Testis (tissue), 3 donors: ENCODE measurements around the gene MACROD2. TPM values are rescaled to one million over a fixed set of nuclear protein-coding genes. Genes with fewer than 3 reads are reported as not detected.

ENCODE experiments used
- DNase-seq: peaks from one replicate; pipeline ENCODE4 v3.0.0-alpha.2; 2019
- H3K27ac ChIP-seq, 2 donors: fragments of 200-600 bp; sonication (generic); one replicate each; pipeline ENCODE4 v1.5.1; 2019
- H3K27me3 ChIP-seq: fragments of 200-600 bp; sonication (generic); one replicate; pipeline ENCODE4 v1.5.1; 2019
- H3K36me3 ChIP-seq: fragments of 200-600 bp; sonication (generic); one replicate; pipeline ENCODE4 v1.5.1; 2017; ENCODE audit warnings: low read depth; ENCODE audit errors: missing control alignments
- H3K4me1 ChIP-seq: fragments of 200-600 bp; sonication (generic); one replicate; pipeline ENCODE4 v1.5.1; 2019
- H3K4me3 ChIP-seq, 2 donors: fragments of 200-600 bp; sonication (generic); one replicate each; pipeline ENCODE4 v1.5.1; 2017 to 2019
- H3K9me3 ChIP-seq: fragments of 200-600 bp; sonication (generic); one replicate; pipeline ENCODE4 v1.5.1; 2017
- CTCF ChIP-seq, 3 experiments: fragments of 450-650 bp in 2 of 3; fragments of 200-600 bp in 1 of 3; sonication (generic) in 1 of 3; IDR thresholded peaks; one replicate each; pipeline ENCODE4 v1.5.1; 2016 to 2019; ENCODE audit warnings: antibody characterized with exemption in 3 of 3, mild to moderate bottlenecking in 2 of 3, moderate library complexity in 1 of 3
- POLR2A ChIP-seq: fragments of 450-650 bp; IDR thresholded peaks from one replicate; pipeline ENCODE4 v1.6.1; 2017; ENCODE audit warnings: antibody characterized with exemption, mild to moderate bottlenecking, moderate library complexity
- WGBS, 2 donors: methylation state at CpG; one replicate each; pipeline ENCODE4 v1.1.5; 2018; 5-methylcytosine and 5-hydroxymethylcytosine counted together
- intact Hi-C: fragments of 100-400 bp; cut with DNase I; formaldehyde crosslinking; loops from one replicate; pipeline ENCODE4 v1.15.1; 2023; ENCODE audit warnings: low total_unique reads
- polyA plus RNA-seq: library from polyadenylated mRNA; stranded (reverse); fragments of 350-450 nt; fragmentation: Illumina TruSeq; extraction: RNeasy Lipid Tissue Mini Kit (QIAGEN cat#74804); gene quantifications from one replicate; pipeline ENCODE4 v1.2.3, GENCODE V29; 2014; ENCODE audit warnings: low read depth, low replicate concordance; ENCODE audit not compliant: insufficient read depth
- total RNA-seq, 2 donors: library from RNA; depleted of rRNA; stranded (reverse); fragments of >200 nt; gene quantifications; one replicate each; pipeline ENCODE4 v1.2.3, GENCODE V29; 2016

MACROD2 gene
- total and polyA plus RNA-seq, 3 donors from 2014 or later = 12.6 to 20.6 (median 16.8) TPM

- no peaks in the 10 kb centered on the region for H3K36me3 ChIP-seq
- TF ChIP-seq POLR2A (no peak), CTCF (IDR thresholded peaks at IDR 0.05) (no peak)
- no peaks in the 10 kb centered on the region for H3K9me3 ChIP-seq
- WGBS, 2 donors = 90 to 100% methylated on average over 1 of the region's 1 CpG
- intact Hi-C loops = no loop called here
- no peak overlapping the region for H3K27ac ChIP-seq
- no peaks in the 10 kb centered on the region for H3K27me3 ChIP-seq
- no peaks in the 10 kb centered on the region for H3K4me1 ChIP-seq
- DNase-seq = no peak
- H3K4me3 ChIP-seq = no peak overlapping the region
Measured at GRCh38 chr20:15922556-15922955, 1927.2 kb downstream of the MACROD2 start.

DNA sequence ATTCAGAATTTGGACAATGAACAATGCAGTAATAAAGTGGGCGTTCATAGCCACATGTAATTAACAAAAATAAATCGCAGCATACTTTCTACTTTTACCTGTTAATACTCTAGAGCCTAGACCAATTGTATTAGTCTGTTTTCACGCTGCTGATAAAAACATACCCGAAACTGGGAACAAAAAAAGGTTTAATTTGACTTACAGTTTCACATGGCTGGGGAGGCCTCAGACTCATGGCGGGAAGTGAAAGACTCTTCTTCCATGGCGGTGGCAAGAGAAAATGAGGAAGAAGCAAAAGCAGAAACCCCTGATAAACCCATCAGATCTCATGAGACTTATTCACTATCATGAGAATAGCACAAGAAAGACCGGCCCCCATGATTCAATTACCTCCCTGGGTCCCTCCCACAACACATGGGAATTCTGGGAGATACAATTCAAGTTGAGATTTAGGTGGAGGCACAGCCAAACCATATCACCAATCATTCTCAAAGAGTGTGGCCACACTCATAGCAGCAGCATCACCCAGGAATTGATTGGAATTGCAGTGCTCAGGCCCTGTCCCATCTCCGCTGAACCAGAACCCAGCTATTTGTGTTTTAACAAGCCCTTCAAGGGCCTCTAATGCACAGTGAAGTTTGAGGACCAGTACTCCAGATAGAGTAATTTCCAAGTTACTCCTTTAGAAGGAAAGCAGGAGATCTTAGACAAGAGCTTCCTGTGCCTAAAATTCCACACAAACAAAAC, 1927.9 kb downstream of the MACROD2 start:
- H3K27me3 ChIP-seq = no peaks in the 10 kb centered on the region
- H3K9me3 ChIP-seq = no peaks in the 10 kb centered on the region
- TF ChIP-seq CTCF (IDR thresholded peaks at IDR 0.05) (no peak), POLR2A (no peak)
- H3K36me3 ChIP-seq = no peaks in the 10 kb centered on the region
- intact Hi-C loops = no loop called here
- H3K4me3 ChIP-seq = no peak overlapping the region
- no peaks in the 10 kb centered on the region for H3K4me1 ChIP-seq
- no peak overlapping the region for H3K27ac ChIP-seq
- no peak for DNase-seq
- 94 to 95% methylated on average over 8 of the region's 8 CpGs for WGBS, 2 donors

GRCh38 chr20:15924556-15924955, 1929.2 kb downstream of the MACROD2 start:
- no peak for DNase-seq
- no peaks in the 10 kb centered on the region for H3K27me3 ChIP-seq
- H3K4me1 ChIP-seq = no peaks in the 10 kb centered on the region
- H3K4me3 ChIP-seq = no peak overlapping the region
- H3K36me3 ChIP-seq = no peaks in the 10 kb centered on the region
- no peaks in the 10 kb centered on the region for H3K9me3 ChIP-seq
- 63 to 64% methylated on average over 1 of the region's 1 CpG for WGBS, 2 donors
- TF ChIP-seq CTCF (IDR thresholded peaks at IDR 0.05) (no peak), POLR2A (no peak)
- no peak overlapping the region for H3K27ac ChIP-seq
- intact Hi-C loops = no loop called here

GRCh38 chr20:15925376-15925775, 1930.1 kb downstream of the MACROD2 start:
- H3K27ac ChIP-seq = no peak overlapping the region
- DNase-seq = no peak
- H3K27me3 ChIP-seq = no peaks in the 10 kb centered on the region
- intact Hi-C loops = no loop called here
- no peaks in the 10 kb centered on the region for H3K9me3 ChIP-seq
- WGBS, 2 donors = 80 to 82% methylated on average over 8 of the region's 8 CpGs
- H3K36me3 ChIP-seq = no peaks in the 10 kb centered on the region
- TF ChIP-seq POLR2A (no peak), CTCF (IDR thresholded peaks at IDR 0.05) (no peak)
- H3K4me3 ChIP-seq = no peak overlapping the region
- H3K4me1 ChIP-seq = no peaks in the 10 kb centered on the region
